Neural cell (in vitro differentiated cells): ENCODE measurements around the gene SLC22A31.

Experiments
- EP300 ChIP-seq: fragments of 450-650 bp; conservative IDR thresholded peaks from 2 replicates; pipeline ENCODE4 v1.6.1; 2014; ENCODE audit warnings: antibody characterized with exemption, mild to moderate bottlenecking, moderate library complexity; ENCODE audit not compliant: poor library complexity, severe bottlenecking
- EZH2 ChIP-seq: fragments of 200-600, 300-800 bp; shearing (Covaris generic), sonication (generic); IDR thresholded peaks from 2 replicates; pipeline ENCODE4 v1.6.1; 2014; ENCODE audit warnings: antibody characterized with exemption, low read length, borderline replicate concordance, mild to moderate bottlenecking; ENCODE audit not compliant: insufficient read depth, poor library complexity, severe bottlenecking
- POLR2AphosphoS5 ChIP-seq: IDR thresholded peaks from 2 replicates; pipeline ENCODE4 v1.6.1; 2012
- RAD21 ChIP-seq: fragments of 450-650 bp; conservative IDR thresholded peaks from 2 replicates; pipeline ENCODE4 v1.6.1; 2014; ENCODE audit warnings: antibody characterized with exemption, mild to moderate bottlenecking, moderate library complexity
- SMC3 ChIP-seq: fragments of 450-650 bp; conservative IDR thresholded peaks from 2 replicates; pipeline ENCODE4 v1.6.1; 2014; ENCODE audit warnings: antibody characterized with exemption, mild to moderate bottlenecking, moderate library complexity; ENCODE audit not compliant: poor library complexity
- TAF1 ChIP-seq: IDR thresholded peaks from 2 replicates; pipeline ENCODE4 v1.6.1; 2012; ENCODE audit warnings: low read depth
- TF ChIP-seq, protein P1 (sequence below): fragments of 450-650 bp; IDR thresholded peaks from 2 replicates; pipeline ENCODE4 v1.5.1; 2014; ENCODE audit warnings: antibody characterized with exemption, mild to moderate bottlenecking, moderate library complexity; ENCODE audit not compliant: poor library complexity, severe bottlenecking
- TF ChIP-seq, protein P2 (sequence below): IDR thresholded peaks from 2 replicates; pipeline ENCODE4 v1.6.1; 2012; ENCODE audit warnings: borderline replicate concordance

DNA sequence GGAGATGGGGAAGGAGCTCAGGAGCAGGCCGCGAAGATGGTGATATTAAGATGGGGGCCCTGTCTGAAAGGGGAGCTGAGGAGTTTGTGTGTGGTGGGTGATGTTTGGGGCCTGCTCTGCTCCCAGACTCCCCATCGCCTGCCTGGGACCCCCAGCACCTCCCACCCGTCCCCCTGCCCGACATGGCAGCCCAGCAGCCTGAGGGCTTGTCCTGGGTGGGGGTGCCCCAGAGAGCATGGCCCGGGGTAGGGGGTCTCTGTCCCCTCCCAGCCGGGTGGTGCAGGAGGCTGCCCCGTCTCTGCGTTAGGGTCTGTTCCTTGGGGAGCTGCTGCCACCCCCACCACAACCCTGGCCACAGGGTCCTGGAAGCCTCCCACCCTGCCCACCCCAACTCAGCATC lies 23.6 kb downstream of the SLC22A31 start:
- TF ChIP-seq EZH2 (no peak), POLR2AphosphoS5 (no peak), RAD21 (no peak), SMC3 (no peak), EP300 (no peak), TAF1 (no peak)
- TF ChIP-seq, protein P1, sequence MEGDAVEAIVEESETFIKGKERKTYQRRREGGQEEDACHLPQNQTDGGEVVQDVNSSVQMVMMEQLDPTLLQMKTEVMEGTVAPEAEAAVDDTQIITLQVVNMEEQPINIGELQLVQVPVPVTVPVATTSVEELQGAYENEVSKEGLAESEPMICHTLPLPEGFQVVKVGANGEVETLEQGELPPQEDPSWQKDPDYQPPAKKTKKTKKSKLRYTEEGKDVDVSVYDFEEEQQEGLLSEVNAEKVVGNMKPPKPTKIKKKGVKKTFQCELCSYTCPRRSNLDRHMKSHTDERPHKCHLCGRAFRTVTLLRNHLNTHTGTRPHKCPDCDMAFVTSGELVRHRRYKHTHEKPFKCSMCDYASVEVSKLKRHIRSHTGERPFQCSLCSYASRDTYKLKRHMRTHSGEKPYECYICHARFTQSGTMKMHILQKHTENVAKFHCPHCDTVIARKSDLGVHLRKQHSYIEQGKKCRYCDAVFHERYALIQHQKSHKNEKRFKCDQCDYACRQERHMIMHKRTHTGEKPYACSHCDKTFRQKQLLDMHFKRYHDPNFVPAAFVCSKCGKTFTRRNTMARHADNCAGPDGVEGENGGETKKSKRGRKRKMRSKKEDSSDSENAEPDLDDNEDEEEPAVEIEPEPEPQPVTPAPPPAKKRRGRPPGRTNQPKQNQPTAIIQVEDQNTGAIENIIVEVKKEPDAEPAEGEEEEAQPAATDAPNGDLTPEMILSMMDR, result no peak
- TF ChIP-seq, protein P2, sequence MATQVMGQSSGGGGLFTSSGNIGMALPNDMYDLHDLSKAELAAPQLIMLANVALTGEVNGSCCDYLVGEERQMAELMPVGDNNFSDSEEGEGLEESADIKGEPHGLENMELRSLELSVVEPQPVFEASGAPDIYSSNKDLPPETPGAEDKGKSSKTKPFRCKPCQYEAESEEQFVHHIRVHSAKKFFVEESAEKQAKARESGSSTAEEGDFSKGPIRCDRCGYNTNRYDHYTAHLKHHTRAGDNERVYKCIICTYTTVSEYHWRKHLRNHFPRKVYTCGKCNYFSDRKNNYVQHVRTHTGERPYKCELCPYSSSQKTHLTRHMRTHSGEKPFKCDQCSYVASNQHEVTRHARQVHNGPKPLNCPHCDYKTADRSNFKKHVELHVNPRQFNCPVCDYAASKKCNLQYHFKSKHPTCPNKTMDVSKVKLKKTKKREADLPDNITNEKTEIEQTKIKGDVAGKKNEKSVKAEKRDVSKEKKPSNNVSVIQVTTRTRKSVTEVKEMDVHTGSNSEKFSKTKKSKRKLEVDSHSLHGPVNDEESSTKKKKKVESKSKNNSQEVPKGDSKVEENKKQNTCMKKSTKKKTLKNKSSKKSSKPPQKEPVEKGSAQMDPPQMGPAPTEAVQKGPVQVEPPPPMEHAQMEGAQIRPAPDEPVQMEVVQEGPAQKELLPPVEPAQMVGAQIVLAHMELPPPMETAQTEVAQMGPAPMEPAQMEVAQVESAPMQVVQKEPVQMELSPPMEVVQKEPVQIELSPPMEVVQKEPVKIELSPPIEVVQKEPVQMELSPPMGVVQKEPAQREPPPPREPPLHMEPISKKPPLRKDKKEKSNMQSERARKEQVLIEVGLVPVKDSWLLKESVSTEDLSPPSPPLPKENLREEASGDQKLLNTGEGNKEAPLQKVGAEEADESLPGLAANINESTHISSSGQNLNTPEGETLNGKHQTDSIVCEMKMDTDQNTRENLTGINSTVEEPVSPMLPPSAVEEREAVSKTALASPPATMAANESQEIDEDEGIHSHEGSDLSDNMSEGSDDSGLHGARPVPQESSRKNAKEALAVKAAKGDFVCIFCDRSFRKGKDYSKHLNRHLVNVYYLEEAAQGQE, result no peak
